Activated CD8-positive, alpha-beta memory T cell treated with anti-CD3 and anti-CD28 coated beads, Interleukin-2, amount 50 U/mL, for 1 hour (primary cell): ENCODE data around the gene NAT9.
A peak's percentile ranks its signal among the peaks of the same experiment; 100 is the strongest.

Experiments
- DNase-seq: peaks from one replicate; pipeline ENCODE4 v3.0.0-alpha.2; 2020; ENCODE audit errors: extremely low read depth

The NAT9 gene, protein sequence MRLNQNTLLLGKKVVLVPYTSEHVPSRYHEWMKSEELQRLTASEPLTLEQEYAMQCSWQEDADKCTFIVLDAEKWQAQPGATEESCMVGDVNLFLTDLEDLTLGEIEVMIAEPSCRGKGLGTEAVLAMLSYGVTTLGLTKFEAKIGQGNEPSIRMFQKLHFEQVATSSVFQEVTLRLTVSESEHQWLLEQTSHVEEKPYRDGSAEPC

DNA sequence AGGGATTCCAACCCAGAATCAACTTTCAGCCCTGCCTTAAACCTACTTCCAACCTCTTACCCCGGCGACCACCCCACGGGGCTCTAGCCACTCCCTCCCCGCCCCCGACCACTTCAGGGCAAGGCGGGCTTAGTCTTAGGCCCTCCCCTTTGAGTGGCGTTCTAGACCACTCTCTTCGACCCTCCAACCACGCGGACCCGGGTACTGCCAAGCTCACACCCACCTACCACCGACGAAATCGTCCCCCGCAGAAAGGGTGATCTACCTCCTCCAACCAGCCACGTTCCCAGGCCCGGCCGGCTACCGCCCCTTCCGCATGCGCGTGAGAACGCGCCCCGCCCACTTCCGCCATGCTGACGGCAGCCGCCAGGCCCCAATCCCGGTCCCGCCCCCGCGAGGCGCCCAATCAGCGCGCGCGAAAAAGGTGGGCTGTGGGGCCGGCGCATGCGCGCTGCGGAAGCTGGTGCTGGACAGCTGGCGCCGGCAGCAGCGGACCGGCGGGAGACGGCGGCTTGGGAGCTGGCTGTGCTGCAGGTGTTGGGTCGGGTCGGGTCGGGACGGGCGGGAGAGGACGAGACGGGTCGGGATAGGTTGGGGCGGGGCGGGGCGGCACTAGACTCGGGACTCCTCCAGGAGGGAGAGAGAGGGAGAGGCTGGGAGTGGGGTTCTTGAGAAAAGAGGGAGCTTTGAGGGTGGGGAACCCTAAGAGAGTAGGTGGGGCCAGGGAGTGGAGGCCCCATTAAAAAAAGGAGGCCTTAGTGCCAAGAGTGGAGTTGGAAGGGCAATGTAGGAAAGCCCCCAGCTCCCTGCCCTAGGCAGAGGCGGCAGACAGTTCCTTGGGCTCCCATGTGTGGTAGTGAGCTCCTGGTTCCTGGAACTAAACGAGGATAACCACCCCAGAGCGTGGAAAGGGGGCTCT is at the start of gene NAT9:
TSS of gene NAT9 (minus strand) at position 302 of the 919 bp plus-strand sequence. CDS start 647 bp downstream, outside the sequence.
- DNase-seq: peak; percentile 93

DNA sequence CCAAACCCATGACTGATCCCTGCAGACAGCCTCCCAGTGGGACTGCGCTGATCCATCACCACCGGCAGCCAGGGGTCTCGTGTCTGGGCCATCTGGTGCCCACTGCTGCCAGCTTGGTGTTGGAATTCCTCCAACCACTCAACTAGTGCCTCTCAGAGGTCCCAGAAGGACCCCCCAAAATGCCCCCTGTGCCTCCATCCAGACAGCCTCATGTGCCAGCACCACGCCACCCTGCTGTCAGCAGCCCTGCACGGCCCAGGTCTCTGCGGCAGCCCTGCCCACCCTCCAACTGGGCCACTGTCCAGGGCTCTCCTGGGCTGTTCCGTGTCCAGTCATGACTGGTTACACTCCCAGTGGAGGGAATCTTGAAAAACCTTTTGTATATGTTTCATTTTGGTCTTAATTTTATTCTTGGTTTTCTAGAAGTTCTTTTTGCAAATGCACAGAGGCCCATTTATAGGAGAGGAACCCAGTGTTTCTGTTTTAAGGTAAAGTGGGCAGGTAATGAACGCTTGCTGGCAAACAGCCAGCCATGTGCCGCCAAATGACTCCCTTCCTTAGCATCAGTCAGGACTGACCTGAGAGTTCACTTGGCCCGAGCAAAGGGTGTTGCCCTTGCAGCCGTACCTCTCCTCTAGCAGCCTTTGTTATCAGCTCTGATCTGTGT is 48.9 kb upstream of the NAT9 start:
- no peak for DNase-seq

DNA sequence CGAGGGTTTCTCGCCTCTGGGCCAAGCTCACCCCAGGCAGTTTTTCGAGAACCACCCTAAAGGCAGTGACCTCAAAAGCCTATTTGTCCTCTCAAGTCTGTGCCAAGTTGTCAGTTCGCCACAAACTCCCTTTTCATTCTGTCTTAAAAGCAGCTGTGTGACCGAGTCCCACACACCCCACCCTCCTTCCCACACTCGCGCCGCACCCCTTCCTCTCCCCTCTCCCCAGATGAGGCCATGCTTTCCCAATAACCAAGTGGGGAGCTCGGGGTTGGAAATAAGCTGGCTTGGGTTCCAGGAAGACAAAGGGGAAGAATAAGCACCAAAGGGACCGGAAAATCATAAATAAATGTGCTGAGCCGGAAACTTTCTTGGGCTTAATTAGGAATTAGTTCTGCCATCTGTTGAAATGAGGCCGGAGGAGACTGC is 46.8 kb upstream of the NAT9 start:
- DNase-seq: no peak

DNA sequence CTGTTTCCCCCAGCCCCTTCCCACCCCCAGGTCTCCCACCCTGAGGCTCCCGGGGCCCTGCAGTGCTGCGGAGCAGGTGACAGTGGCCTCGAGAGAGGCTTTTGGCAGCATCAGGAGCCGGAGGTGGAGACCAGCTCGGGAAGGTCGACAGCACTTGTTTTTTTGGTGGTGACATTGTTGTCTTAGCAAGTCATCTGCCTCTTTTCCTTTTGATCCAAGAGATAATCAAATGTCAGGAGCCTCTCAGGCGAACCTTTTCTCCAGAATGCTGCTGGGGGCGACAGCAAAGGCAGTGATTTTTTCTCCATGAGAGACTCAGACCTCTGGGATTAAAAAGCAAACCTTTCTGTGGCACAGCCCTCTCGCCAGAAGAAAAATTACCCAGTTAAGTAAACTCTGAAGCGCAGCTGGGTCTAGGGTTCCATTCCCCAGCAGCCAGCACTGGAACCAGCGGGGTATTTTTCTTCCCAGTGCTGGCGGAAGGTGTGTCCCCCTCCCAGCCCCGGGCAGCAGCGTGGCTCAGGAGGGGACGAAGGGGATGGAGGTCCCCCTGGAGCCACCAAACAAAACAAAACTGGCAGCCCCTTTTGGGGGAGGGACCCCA is 46.3 kb upstream of the NAT9 start:
- DNase-seq: no peak

DNA sequence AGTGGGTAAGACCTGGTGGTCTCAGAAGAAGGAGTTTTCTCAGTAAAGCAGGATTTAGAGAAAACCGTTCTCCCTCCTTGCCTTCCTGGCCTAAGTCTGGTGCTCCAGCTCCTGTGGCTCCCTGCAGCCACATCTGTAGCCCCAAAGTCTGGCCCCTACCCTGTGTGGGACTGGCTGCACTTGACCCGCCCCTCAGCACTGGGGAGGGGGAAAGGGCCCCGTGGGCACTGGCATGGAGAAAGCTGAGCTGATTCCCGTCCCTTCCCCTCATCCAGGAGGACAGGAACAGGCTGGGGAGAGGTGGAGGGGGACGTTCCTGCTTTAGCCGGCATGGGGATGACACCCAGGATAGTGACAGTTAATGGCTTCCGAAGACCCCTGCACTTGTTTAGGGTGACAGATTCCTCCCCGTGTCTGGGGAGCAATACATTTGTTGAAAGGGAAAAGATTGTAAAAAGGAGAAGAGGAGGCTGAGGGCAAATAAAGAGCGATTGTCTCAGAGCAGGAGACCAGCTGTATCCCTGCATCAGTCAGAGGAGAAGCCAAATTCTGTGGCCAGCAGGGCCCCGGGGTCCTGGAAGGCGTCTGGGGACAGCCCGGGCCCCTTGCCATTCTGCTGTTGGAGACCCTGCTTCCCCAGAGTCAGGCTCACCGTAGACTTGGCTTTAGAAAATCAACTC is 45.6 kb upstream of the NAT9 start:
- DNase-seq: no peak

DNA sequence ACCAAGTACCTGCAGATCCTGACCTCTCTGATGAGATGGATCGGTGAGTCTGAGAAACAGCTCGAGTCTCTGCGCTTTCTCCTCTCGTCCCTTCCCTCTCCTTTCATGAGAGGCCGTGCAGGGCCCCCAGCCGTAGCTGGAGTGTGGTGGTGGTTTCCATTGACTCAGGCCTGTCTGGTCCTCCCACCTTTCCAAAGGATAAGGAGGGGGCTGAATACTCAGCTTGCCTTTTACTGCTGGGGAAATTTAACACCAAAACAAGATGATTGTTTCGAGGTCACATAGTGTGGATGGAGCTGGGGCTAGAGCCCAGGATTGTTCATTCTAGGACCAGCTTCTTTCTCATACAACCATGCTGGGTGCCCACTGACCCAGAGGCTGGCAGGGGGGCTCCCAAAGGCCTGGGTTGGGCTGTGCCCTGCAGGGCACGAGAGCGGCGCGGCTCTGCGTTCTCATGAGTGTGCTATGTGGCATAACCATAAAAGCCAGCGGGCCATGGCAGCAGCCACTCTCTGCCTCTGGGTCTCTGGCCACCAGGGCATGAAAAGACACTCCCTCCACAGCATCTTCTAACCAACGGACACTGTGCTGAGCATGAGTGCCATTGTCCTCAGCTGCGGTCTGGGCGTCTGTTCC is 43.8 kb upstream of the NAT9 start:
- no peak for DNase-seq

DNA sequence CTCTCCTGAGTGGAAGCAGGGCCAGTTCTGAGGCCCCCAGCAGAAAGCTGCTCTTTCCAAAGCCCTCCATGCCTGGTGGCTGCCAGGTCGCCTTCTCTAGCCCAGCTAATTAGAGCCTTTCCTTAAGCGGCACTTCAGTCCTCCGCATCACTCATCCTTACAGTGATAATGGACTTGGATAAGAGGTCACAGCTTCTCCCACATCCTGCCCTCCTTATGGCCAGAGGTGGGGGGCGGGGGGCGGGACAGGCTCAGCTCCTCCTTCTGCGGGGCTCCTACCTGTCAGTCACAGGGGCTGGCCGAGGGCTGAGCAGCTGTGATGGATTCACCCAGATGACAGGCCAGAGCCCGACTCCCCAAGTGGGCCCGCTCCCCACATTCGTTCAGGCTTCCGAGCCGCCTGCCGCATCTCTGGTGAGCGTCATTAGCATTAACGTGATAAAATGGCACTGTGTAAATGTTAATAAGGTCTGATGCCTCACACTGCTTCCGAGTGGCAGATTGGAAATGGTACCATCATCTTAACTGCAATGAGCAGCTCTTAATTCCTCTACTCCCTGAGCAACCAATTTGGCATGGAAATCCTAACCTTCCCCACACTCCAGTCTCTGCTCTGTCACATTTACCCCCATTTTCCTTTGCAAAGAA is 42.3 kb upstream of the NAT9 start:
- DNase-seq: no peak

DNA sequence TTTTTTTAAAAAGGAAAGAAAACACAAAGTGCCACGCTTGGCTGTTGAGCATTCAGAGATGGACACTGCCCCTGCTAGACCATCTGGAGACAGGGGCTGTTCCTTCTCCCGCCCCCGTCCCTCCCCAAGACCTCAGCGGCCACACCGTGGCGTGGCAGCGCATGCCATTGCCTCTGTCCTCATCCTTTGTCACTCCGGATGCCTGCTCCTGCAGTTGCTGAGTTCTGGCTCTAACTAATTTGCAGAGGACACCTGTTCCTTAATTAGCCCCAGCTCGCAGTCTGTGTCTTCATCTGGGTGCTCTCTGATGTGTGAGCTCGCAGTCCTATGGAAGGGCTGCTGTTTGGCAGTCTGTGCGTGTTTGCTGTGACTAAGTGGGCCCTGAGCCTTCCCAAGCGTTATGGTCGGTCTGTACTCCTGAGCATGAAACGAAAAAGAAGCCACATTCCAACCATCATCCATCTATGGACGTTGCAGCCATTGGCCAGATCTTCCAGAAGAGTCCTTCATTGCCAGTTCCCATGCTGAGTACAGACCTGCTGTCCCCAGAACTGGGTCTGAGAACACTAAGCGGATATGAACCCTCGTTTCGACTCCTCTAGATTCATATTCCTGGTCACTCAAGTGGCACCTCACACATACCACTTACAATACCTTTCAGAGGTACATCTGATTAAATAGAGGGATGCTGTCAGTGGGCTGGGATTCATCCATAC is 40.9 kb upstream of the NAT9 start:
- no peak for DNase-seq

DNA sequence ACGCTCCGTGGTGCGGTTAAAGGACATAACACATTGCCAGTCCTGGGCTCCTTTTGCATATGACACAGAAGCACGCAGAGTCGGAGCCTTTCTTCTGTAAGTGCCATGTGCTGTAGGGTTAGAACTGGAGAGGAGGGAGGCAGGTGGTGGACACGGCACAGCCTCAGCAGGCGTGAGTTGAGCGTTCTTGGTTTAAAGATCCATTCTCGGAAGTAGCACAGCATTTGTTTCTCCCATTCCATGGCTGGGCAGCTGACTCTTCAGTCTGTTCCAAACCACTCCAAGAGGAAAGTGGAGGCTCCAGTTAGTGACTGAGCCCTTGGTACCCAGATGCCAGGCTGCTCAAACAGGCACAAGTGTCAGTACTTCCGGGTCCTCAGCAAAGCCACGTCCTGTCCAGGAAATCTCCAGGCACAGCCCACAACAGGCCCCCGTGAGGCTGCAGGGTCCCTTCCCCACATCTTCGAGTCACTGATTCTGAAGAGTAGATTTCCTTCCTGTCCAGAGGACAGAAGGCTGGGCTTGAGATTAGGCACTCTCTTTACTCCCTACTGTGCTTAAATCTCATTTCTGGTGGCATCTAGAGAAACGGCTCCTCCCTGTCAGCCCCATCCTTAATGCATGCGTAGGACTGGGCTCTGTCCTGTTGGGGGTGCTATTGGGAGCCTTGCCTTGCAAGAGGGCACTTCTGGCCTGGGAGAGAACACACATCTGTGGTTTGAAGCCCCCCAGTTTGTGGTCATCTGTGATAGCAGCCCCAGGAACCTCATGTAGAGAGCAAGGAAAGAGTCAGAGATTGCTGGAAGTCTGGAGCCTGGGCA is 39.6 kb upstream of the NAT9 start:
- no peak for DNase-seq

DNA sequence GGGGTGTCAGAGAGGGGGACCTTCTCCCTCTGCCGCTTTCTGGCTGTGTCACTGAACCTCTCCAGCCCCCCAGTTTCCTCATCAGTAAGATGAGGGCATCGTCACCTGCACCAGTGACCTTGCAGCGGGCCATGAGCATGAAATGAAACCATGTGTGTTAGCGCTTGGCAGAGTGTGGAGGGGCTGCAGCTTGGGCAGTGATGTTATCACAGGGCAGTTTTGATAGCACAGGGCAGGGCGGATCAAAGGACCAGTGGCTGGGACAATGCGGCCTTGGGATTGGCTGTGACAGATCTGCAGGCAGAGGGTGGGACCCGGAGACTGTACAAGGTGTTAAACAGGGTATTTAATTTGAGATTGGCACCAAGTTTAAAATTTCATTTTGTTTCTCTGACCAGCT is 38.9 kb upstream of the NAT9 start:
- DNase-seq: no peak

DNA sequence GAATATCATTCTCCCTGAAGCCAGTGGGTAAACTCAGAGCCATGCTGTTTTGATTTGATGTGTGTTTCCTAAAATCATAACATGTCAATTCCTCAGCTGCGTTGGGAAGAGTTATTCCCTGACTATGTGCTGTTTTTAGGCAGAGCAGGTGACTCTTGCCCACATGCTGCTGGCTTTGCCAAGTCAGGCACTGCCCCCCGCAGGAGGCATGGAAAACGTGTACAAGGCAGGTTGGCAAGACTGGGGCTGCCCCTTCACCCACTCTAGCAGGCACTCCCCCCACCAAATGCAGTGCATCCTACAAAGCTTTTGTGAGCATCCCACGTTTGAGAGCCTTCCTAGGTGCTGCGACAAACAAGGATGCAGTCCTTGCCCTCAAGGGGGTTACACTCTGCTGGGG is 38.3 kb upstream of the NAT9 start:
- no peak for DNase-seq

DNA sequence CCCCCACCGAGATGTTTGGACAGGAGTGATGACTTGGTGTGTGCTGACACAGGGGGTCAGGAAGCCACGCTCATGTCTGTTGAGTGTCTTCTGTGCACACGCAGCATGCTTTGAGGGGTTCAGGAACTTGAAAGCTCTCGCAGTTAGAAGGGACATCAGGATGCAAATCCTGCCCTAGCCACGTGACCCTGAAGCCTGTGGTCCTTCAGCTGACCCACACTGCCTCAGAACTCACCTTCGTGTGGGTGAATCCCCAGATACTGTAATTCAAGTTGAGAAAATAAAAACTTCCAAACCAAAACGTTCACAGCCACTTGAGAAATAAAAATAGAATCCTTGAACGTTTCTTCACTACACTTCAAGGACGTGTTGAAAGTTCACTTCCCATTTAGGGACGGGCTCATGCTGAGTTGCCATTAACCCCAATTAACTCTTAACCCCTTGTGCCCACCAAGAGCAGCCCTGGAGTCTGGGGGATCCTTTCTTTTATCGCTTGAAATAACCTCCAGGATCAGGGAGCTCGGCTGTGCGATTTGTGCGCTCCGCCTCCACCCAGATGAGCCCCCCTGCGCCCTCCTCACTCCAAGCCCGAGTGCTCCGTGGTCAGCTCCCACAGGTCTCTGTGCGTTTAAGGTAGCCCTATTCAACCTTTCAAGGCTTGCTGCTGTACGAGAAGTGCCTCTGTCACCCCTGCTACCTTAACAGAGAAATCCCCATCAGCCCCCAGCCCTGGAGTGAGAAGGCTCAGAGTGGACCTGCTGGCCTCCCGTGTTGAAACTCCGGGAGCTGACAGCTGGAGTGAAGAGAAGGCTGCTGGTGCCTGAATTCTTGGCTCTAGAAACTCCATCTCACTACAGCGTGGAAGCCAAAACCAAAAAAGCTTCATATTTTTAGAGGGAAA is 36.2 kb upstream of the NAT9 start:
- DNase-seq: no peak

DNA sequence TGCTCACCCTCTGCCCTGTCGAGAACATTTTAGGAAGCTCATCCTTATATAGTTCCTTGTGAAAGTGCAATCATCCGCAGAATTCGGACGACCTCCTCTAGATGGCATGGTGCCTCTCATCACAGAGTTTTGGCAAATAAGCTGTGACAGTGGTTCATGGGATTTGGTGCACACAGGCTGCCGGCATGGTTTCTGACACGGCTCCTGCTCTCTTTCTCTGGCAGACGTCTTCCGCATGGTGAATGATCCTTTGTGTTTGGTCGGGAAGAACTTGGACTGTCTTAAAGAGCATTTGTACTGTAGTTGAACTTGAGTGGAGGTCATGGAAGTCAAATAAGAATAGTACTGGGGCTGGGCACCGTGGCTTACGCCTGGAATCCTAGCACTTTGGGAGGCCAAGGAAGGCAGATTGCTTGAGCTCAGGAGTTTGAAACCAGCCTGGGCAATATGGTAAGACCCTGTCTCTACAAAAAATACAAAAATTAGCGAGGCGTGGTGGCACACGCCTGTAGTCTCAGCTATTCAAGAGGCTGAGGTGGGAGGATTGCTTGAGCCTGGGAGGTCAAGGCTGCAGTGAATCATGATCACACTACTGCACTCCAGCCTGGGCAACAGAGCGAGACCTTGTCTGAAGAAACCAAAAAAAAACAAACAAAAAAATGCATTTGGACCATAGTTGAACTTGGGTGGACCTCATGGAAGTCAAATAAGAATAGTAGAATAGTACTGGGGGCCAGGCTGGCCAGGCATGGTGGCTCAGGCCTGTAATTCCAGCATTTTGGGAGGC is 34.7 kb upstream of the NAT9 start:
- DNase-seq: no peak

DNA sequence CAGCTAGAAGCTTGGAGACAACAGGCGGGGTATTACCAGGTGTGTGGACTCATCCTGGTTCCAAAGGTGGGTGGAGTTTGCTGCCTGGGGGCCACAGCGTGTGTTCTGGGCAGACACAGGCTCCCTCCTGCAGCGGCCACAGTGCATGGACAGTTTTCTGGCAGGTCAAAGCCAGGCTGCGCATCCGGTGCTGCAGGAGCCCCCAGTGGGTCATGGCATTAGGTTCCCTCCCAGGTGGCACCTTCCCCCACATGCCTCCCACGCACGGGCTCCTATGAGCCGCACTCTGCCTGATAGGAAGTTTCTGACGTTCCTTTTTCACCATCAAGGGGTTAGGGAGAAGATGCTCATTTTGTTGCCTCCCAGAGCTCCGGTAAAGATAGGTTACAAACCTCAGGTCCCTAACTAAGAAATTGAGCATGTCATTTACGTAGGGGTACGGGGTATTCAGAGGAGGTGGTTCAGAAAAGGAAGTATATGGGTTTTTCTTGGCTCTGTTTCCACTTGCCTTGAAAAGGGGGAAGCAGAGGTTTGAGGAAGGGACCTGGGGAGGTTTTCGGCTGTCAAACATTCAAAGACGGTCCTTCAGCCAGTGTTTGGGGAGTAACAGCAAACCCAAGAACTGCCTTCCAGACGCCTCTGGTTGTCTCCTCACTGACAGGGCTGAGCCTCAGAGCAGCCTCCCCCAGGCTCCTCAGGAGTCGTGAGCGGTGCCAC is 32.7 kb upstream of the NAT9 start:
- no peak for DNase-seq

DNA sequence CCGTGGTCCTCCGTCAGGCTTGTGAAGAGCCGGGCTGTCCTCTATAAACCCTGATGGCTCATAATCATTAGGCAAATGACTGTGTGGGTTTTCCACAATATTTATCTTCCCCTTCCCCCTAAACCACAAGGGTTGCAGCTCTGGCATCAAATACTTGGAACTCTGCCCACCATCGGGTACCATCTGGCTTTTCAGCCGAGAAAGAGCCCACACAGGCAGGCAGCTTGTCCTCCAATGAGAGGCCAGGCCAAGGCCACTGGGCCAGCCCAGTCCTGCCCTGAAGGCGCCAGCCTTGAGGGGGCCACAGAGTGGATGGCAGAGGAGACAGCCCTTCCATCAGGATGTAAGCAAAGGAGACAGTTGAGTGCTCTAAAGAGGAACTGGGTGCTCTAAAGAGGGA is 31.8 kb upstream of the NAT9 start:
- DNase-seq: no peak

DNA sequence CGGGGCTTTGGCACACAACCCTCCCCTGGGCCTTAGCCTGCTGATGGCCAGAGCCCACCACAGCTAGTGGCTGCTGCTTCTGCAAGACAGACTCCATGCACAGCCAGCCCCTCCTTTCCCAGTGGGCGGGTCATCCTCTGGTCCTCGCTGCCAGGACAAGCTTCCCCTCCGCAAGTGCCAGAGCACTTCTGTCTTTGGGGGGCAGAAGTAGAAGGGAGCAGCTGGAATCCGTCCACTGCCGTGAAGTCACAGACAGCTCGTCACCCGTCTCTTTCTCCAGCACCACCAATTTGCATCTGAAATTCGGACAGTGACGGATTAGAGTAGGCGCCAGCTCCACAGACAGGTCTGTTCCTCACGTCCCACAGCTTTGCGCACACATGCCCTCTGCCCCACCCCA is 31.3 kb upstream of the NAT9 start:
- DNase-seq: no peak

DNA sequence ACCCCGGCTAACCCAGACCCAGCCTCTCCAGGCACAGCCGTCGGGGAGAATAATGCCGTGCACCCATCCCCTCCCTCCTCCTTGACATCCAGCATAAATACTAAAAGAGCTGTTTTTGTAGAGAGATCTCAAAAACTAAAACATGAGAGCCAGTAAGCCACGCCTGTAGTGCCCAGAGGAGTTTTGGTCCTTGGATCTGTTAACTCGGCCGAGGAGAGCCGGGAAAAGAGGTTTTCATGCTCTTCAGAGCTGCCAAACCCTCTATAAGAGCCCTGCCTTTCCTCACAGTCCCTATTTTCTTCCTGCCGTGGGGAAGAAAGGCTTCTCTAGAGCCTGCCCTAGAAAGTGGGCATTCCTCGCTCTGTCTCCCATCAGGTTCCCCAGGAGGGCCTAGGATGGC is 30.2 kb upstream of the NAT9 start:
- no peak for DNase-seq
